Measurements from ENCODE around the gene MAL.

MAL gene

GRCh38 chr2:95050385-95051300, 25.1 kb downstream of the MAL start:
- no peak for DNase-seq

- DNase-seq = no peak
Observed at GRCh38 chr2:95051626-95052025, 26.1 kb downstream of the MAL start.

- DNase-seq = no peak
Observed at GRCh38 chr2:95052307-95052706, 26.8 kb downstream of the MAL start.

- no peak for DNase-seq
Observed at GRCh38 chr2:95052804-95053479, 27.4 kb downstream of the MAL start.

GRCh38 chr2:95053543-95053942, 28.0 kb downstream of the MAL start:
- no peak for DNase-seq

GRCh38 chr2:95054016-95054415, 28.5 kb downstream of the MAL start:
- no peak for DNase-seq

- DNase-seq = no peak
Observed at GRCh38 chr2:95055262-95055661, 29.8 kb downstream of the MAL start.

GRCh38 chr2:95056044-95056443, 30.5 kb downstream of the MAL start:
- no peak for DNase-seq

GRCh38 chr2:95056461-95057459, 31.3 kb downstream of the MAL start:
- DNase-seq = no peak

GRCh38 chr2:95057535-95058370, 32.2 kb downstream of the MAL start:
- no peak for DNase-seq

- no peak for DNase-seq
Observed at GRCh38 chr2:95058466-95058988, 33.0 kb downstream of the MAL start.

GRCh38 chr2:95058989-95059641, 33.6 kb downstream of the MAL start:
- DNase-seq = no peak

- no peak for DNase-seq
Observed at GRCh38 chr2:95059656-95060370, 34.3 kb downstream of the MAL start.

- DNase-seq = no peak
Observed at GRCh38 chr2:95060446-95061118, 35.1 kb downstream of the MAL start.

- DNase-seq = no peak
Observed at GRCh38 chr2:95061119-95061512, 35.6 kb downstream of the MAL start.

- no peak for DNase-seq
Observed at GRCh38 chr2:95061601-95062183, 36.2 kb downstream of the MAL start.

GRCh38 chr2:95062242-95063085, 37.0 kb downstream of the MAL start:
- peak; percentile 73 for DNase-seq

All from DMS153 (cell line).